Muscle layer of duodenum (tissue), 2 donors: ENCODE measurements around the gene LONP2.
A peak's percentile ranks its signal among the peaks of the same experiment; 100 is the strongest.

Source experiments
- H3K27ac ChIP-seq: one replicate; pipeline ENCODE4 v1.7.0; 2013; ENCODE audit warnings: mild to moderate bottlenecking, low read length
- H3K27me3 ChIP-seq: one replicate; pipeline ENCODE4 v1.7.0; 2013; ENCODE audit warnings: low read depth, mild to moderate bottlenecking, control low read depth, low read length
- H3K36me3 ChIP-seq, 2 donors: one replicate each; pipeline ENCODE4 v1.7.0; 2013; ENCODE audit warnings: low read length in 2 of 2, control low read depth in 1 of 2, mild to moderate bottlenecking in 1 of 2; ENCODE audit not compliant: insufficient read depth in 2 of 2, control insufficient read depth in 1 of 2
- H3K4me1 ChIP-seq, 2 donors: one replicate each; pipeline ENCODE4 v1.7.0; 2013; ENCODE audit warnings: low read length in 2 of 2, mild to moderate bottlenecking in 2 of 2, control low read depth in 1 of 2, moderate library complexity in 1 of 2; ENCODE audit not compliant: insufficient read depth in 2 of 2, control insufficient read depth in 1 of 2
- H3K4me3 ChIP-seq, 2 donors: one replicate each; pipeline ENCODE4 v1.7.0; 2013; ENCODE audit warnings: low read length in 2 of 2, low read depth in 1 of 2, mild to moderate bottlenecking in 1 of 2
- H3K9me3 ChIP-seq, 2 donors: one replicate each; pipeline ENCODE4 v1.7.0; 2013; ENCODE audit warnings: low read length in 2 of 2, control low read depth in 1 of 2, mild to moderate bottlenecking in 1 of 2; ENCODE audit not compliant: control insufficient read depth in 1 of 2
- donor health status: healthy.

LONP2 gene

GRCh38 chr16:48318630-48319029 is 74.5 kb downstream of the LONP2 start:
- peaks cover 0 to 4% of the 10 kb centered on the region in 2 donors for H3K36me3 ChIP-seq
- no peak overlapping the region for H3K4me3 ChIP-seq
- H3K27me3 ChIP-seq = no peaks in the 10 kb centered on the region
- H3K27ac ChIP-seq = peak overlapping the region; percentile 45
- peaks cover 4 to 11% of the 10 kb centered on the region in 2 donors for H3K4me1 ChIP-seq
- H3K9me3 ChIP-seq = no peaks in the 10 kb centered on the region

GRCh38 chr16:48321317-48322036 is 77.4 kb downstream of the LONP2 start:
- no peaks in the 10 kb centered on the region for H3K27me3 ChIP-seq
- peaks cover 4 to 11% of the 10 kb centered on the region in 2 donors for H3K4me1 ChIP-seq
- no peak overlapping the region for H3K27ac ChIP-seq
- peaks cover 0 to 5% of the 10 kb centered on the region in 2 donors for H3K36me3 ChIP-seq
- no peaks in the 10 kb centered on the region for H3K9me3 ChIP-seq
- H3K4me3 ChIP-seq = no peak overlapping the region

GRCh38 chr16:48323783-48324775 is 80.0 kb downstream of the LONP2 start:
- Histone ChIP-seq H3K27ac (no peak overlapping the region), H3K4me1 (no peaks in the 10 kb centered on the region), H3K36me3 (peaks cover 0 to 5% of the 10 kb centered on the region in 2 donors), H3K4me3 (no peak overlapping the region), H3K9me3 (no peaks in the 10 kb centered on the region), H3K27me3 (no peaks in the 10 kb centered on the region)

GRCh38 chr16:48326915-48327314 is 82.8 kb downstream of the LONP2 start:
- H3K9me3 ChIP-seq = no peaks in the 10 kb centered on the region
- H3K27me3 ChIP-seq = no peaks in the 10 kb centered on the region
- H3K36me3 ChIP-seq = peaks cover 0 to 5% of the 10 kb centered on the region in 2 donors
- no peaks in the 10 kb centered on the region for H3K4me1 ChIP-seq
- no peak overlapping the region for H3K27ac ChIP-seq
- no peak overlapping the region for H3K4me3 ChIP-seq

GRCh38 chr16:48329138-48329537 is 85.0 kb downstream of the LONP2 start:
- Histone ChIP-seq H3K4me1 (no peaks in the 10 kb centered on the region), H3K36me3 (peaks cover 5 to 7% of the 10 kb centered on the region in 2 donors), H3K4me3 (no peak overlapping the region), H3K9me3 (no peaks in the 10 kb centered on the region), H3K27ac (no peak overlapping the region), H3K27me3 (no peaks in the 10 kb centered on the region)

GRCh38 chr16:48330189-48330840 is 86.2 kb downstream of the LONP2 start:
- Histone ChIP-seq H3K27ac (no peak overlapping the region), H3K4me1 (no peaks in the 10 kb centered on the region), H3K36me3 (peaks cover 13 to 17% of the 10 kb centered on the region in 2 donors), H3K4me3 (no peak overlapping the region), H3K27me3 (no peaks in the 10 kb centered on the region), H3K9me3 (no peaks in the 10 kb centered on the region)

- Histone ChIP-seq H3K27me3 (no peaks in the 10 kb centered on the region), H3K27ac (no peak overlapping the region), H3K4me3 (no peak overlapping the region), H3K36me3 (peaks cover 13 to 17% of the 10 kb centered on the region in 2 donors), H3K4me1 (no peaks in the 10 kb centered on the region), H3K9me3 (no peaks in the 10 kb centered on the region)
Observed at GRCh38 chr16:48330841-48331192, 86.7 kb downstream of the LONP2 start.

GRCh38 chr16:48332978-48333377 is 88.9 kb downstream of the LONP2 start:
- no peak overlapping the region for H3K27ac ChIP-seq
- no peak overlapping the region for H3K4me3 ChIP-seq
- no peaks in the 10 kb centered on the region for H3K27me3 ChIP-seq
- peaks cover 0 to 5% of the 10 kb centered on the region in 2 donors for H3K4me1 ChIP-seq
- H3K36me3 ChIP-seq = peaks cover 17 to 19% of the 10 kb centered on the region in 2 donors
- no peaks in the 10 kb centered on the region for H3K9me3 ChIP-seq

GRCh38 chr16:48334325-48334724 is 90.2 kb downstream of the LONP2 start:
- H3K27ac ChIP-seq = no peak overlapping the region
- H3K4me3 ChIP-seq = no peak overlapping the region
- H3K27me3 ChIP-seq = no peaks in the 10 kb centered on the region
- peaks cover 0 to 5% of the 10 kb centered on the region in 2 donors for H3K4me1 ChIP-seq
- H3K9me3 ChIP-seq = no peaks in the 10 kb centered on the region
- H3K36me3 ChIP-seq = peaks cover 17 to 19% of the 10 kb centered on the region in 2 donors

GRCh38 chr16:48335961-48336360 is 91.9 kb downstream of the LONP2 start:
- H3K36me3 ChIP-seq = peaks cover 20 to 29% of the 10 kb centered on the region in 2 donors
- no peaks in the 10 kb centered on the region for H3K9me3 ChIP-seq
- H3K4me3 ChIP-seq = no peak overlapping the region
- no peak overlapping the region for H3K27ac ChIP-seq
- no peaks in the 10 kb centered on the region for H3K27me3 ChIP-seq
- peaks cover 0 to 5% of the 10 kb centered on the region in 2 donors for H3K4me1 ChIP-seq

- no peak overlapping the region for H3K4me3 ChIP-seq
- no peaks in the 10 kb centered on the region for H3K9me3 ChIP-seq
- no peak overlapping the region for H3K27ac ChIP-seq
- H3K4me1 ChIP-seq = peaks cover 0 to 5% of the 10 kb centered on the region in 2 donors
- no peaks in the 10 kb centered on the region for H3K27me3 ChIP-seq
- H3K36me3 ChIP-seq = peaks cover 15 to 18% of the 10 kb centered on the region in 2 donors
Observed at GRCh38 chr16:48340054-48340453, 96.0 kb downstream of the LONP2 start.
